Effector memory CD8-positive, alpha-beta T cell (primary cell): ENCODE measurements around the gene COL9A2.
A peak's percentile ranks its signal among the peaks of the same experiment; 100 is the strongest.
"Not testable (repeated sequence)": the region's sequence is repeated elsewhere in the genome, so short reads cannot be mapped to it uniquely, and the experiment has no call there.

ENCODE experiments used
- ATAC-seq: fragments of 150-1000 bp; cut with Tn5 transposase; replicated peaks from 2 replicates; pipeline ENCODE4 v1.10.0; 2021; ENCODE audit warnings: mild to moderate bottlenecking, moderate library complexity
- DNase-seq, 3 experiments: peaks; one replicate each; pipeline ENCODE4 v3.0.0; 2021
- H3K27ac Mint-ChIP-seq, 2 donors: one replicate each; pipeline ENCODE4 v1.8.0; 2022; ENCODE audit warnings: mild to moderate bottlenecking in 2 of 2, mixed read lengths in 2 of 2, moderate library complexity in 2 of 2
- H3K27me3 Mint-ChIP-seq, 2 donors: one replicate each; pipeline ENCODE4 v1.8.0; 2022; ENCODE audit warnings: mixed read lengths in 2 of 2
- H3K36me3 Mint-ChIP-seq: one replicate; pipeline ENCODE4 v1.8.0; 2022; ENCODE audit warnings: mild to moderate bottlenecking, moderate library complexity, mixed read lengths; ENCODE audit not compliant: insufficient read depth
- H3K4me1 Mint-ChIP-seq, 2 donors: one replicate each; pipeline ENCODE4 v1.8.0; 2022; ENCODE audit warnings: low read depth in 2 of 2, mixed read lengths in 2 of 2
- H3K4me3 Mint-ChIP-seq, 2 donors: one replicate each; pipeline ENCODE4 v1.8.0; 2022; ENCODE audit warnings: mild to moderate bottlenecking in 2 of 2, mixed read lengths in 2 of 2, moderate library complexity in 2 of 2
- H3K9me3 Mint-ChIP-seq, 2 donors: one replicate each; pipeline ENCODE4 v1.8.0; 2022; ENCODE audit warnings: mixed read lengths in 2 of 2
- total RNA-seq, 9 experiments: gene quantifications; one replicate each; lab custom pipeline; 2026; lab: John Stamatoyannopoulos, UW

Gene COL9A2
- total RNA-seq: 1.2 to 9.5 (median 2.6) reads per million in 9 experiments

DNA sequence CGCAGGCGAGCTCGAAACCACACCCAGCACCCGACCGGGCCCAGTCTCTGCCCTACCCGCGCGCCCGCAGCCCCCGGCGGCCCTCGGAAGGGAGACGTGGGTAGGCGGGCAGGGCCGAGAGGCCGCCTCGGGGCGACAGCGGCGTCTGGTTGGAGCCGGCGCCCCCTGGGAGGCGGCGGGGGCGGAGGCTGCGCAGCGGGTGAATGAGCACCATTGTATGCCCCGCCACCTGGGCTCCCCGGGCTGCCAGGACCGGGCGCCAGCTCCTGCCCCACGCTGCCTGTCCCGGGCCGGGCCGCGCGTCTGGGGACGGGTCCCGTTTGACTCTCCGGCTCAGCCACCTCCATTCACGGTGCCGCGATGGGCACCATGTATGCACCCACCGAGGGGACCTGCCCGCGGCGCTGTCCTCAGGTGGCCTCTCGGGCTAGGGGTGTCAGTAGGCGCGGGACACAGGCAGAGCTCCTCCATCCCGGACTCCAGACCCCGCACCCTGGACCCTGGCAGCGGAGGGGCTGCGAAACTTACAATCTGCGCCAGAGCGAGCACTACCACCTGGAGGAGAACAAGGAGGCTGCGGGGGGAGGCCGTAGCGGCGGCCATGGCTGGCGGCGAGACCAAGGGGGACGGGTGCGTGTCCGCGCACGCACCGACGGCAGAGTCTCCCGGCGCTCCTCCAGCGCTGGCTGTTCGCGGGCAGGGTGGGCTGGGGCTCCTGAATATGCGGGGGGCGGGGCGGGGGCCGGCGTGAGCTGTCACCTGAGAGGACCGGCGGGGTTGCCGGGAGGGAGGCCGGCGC is at the start of gene COL9A2:
Gene COL9A2 (minus strand): TSS at position 692 of the 799 bp plus-strand sequence. CDS start 89 bp downstream, at position 603.
- peak; percentile 48 to 61 (median 59) for DNase-seq
- Mint-ChIP-seq H3K9me3 (no peaks in the 10 kb centered on the region), H3K4me1 (peaks cover 18 to 24% of the 10 kb centered on the region in 2 donors)

GRCh38 chr1:40363721-40364120 is 46.6 kb upstream of the COL9A2 start:
- Mint-ChIP-seq H3K27me3 (peaks cover 0 to 18% of the 10 kb centered on the region in 2 donors), H3K4me1 (no peaks in the 10 kb centered on the region), H3K27ac (no peak overlapping the region), H3K36me3 (no peaks in the 10 kb centered on the region), H3K4me3 (no peak overlapping the region), H3K9me3 (no peaks in the 10 kb centered on the region)
- no peak for DNase-seq
- ATAC-seq: peak; percentile 69

More for the DNA sequence above, at the start of gene COL9A2:
- Mint-ChIP-seq H3K27me3 (peaks cover 14 to 25% of the 10 kb centered on the region in 2 donors), H3K36me3 (peaks cover 3% of the 10 kb centered on the region), H3K4me3 (peak within 1 kb of the TSS; percentile 93 to 94), H3K27ac (peak within 1 kb of the TSS; percentile 72 to 83)
- ATAC-seq: peak; percentile 71

DNA sequence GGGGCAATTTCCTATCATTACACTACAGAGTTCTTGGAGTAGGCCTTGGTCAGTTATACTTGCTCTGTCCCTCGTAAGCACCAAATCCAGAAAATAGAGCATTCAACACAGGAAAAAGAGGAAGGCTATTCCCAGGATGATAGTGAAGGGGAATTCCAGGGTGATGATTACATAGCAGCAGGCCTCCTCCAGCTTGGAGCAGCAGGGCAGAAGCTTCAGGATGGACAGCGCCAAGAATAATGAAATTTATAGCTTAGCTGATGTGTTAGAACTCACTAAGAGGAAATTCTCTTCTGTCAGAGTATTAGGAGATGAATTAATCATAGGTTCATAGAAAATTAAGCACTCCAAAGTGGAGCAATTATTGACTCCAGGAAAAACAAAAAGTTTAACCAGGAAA is 45.6 kb upstream of the COL9A2 start:
- Mint-ChIP-seq H3K27ac (no peak overlapping the region), H3K4me3 (no peak overlapping the region), H3K4me1 (no peaks in the 10 kb centered on the region), H3K36me3 (no peaks in the 10 kb centered on the region), H3K27me3 (peaks cover 0 to 18% of the 10 kb centered on the region in 2 donors), H3K9me3 (no peaks in the 10 kb centered on the region)
- ATAC-seq (no peak), DNase-seq (no peak)

DNA sequence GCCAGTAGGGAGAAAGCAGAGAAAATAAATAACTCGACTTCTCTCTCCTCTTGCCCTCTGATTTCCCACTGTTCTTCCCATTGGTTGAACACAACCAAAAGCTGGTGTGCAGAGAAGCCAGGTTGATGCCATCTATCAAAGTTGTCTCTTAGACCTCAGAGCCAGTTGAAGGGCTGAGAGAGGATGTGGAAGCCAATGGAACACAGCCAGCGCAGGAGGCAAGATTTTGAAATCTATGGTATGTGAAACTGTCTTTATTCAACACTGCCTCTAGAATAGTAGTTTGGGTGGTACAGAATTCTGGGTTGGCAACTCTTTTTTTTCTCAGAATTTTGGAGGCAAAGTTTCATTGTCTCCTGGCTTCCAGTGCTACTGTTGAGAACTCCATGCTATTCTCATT is 45.1 kb upstream of the COL9A2 start:
- Mint-ChIP-seq H3K4me1 (no peaks in the 10 kb centered on the region), H3K27ac (no peak overlapping the region), H3K27me3 (peaks cover 0 to 18% of the 10 kb centered on the region in 2 donors), H3K36me3 (no peaks in the 10 kb centered on the region), H3K4me3 (no peak overlapping the region), H3K9me3 (no peaks in the 10 kb centered on the region)
- DNase-seq (no peak), ATAC-seq (no peak)

DNA sequence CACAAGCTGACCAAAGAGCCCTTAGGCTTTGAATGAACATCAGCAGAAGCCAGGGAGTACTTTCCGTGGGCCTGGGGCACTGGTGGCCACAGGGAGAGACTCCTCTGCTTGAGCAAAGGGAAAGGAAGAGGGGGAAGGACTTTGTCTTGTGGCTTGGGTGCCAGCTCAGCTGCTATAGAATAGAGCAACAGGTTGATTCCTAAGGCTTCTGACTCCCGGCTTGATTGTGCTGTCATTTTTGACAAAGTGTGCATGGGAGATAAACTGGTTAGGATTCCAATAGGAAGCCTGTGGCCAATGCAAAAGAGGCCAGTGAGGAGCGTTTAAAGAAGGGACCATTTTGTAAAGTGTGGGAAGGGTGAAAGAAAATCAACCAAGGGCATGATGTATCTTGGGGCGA is 44.6 kb upstream of the COL9A2 start:
- no peak overlapping the region for H3K27ac Mint-ChIP-seq
- DNase-seq (no peak), ATAC-seq (no peak)
- H3K27me3 Mint-ChIP-seq: peaks cover 0 to 18% of the 10 kb centered on the region in 2 donors
- no peaks in the 10 kb centered on the region for H3K36me3 Mint-ChIP-seq
- no peaks in the 10 kb centered on the region for H3K9me3 Mint-ChIP-seq
- no peak overlapping the region for H3K4me3 Mint-ChIP-seq
- H3K4me1 Mint-ChIP-seq: no peaks in the 10 kb centered on the region

- H3K27ac Mint-ChIP-seq: no peak overlapping the region
- ATAC-seq (no peak), DNase-seq (no peak)
- no peaks in the 10 kb centered on the region for H3K9me3 Mint-ChIP-seq
- no peak overlapping the region for H3K4me3 Mint-ChIP-seq
- H3K27me3 Mint-ChIP-seq: peaks cover 0 to 18% of the 10 kb centered on the region in 2 donors
- no peaks in the 10 kb centered on the region for H3K4me1 Mint-ChIP-seq
- H3K36me3 Mint-ChIP-seq: no peaks in the 10 kb centered on the region
Observed at GRCh38 chr1:40361201-40361600, 44.1 kb upstream of the COL9A2 start.

DNA sequence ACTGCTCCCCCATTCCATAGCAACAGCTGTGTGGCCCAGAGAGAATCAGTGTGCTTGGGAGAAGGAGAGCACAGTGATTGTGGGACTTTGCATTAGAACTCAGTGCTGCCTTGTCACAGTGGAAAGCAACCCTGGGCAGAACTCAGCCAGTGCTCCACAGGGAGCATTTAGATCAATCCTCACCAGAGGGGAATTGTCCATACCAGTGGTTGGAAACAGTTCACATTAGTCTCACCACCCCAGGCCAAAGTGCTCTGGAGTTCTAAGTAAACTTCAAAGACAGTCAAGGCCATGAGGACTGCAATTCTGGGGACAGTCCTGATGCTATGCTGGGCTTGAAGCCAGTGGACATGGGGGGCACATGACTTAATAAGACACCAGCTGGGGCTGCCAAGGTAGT is 43.5 kb upstream of the COL9A2 start:
- DNase-seq (no peak), ATAC-seq (no peak)
- Mint-ChIP-seq H3K4me3 (no peak overlapping the region), H3K4me1 (no peaks in the 10 kb centered on the region), H3K27ac (no peak overlapping the region), H3K36me3 (no peaks in the 10 kb centered on the region), H3K9me3 (no peaks in the 10 kb centered on the region), H3K27me3 (peaks cover 0 to 18% of the 10 kb centered on the region in 2 donors)

- Mint-ChIP-seq H3K4me1 (no peaks in the 10 kb centered on the region), H3K27me3 (peaks cover 0 to 9% of the 10 kb centered on the region in 2 donors), H3K27ac (no peak overlapping the region), H3K36me3 (no peaks in the 10 kb centered on the region), H3K4me3 (no peak overlapping the region), H3K9me3 (no peaks in the 10 kb centered on the region)
- DNase-seq (no peak), ATAC-seq (no peak)
Observed at GRCh38 chr1:40357625-40358024, 40.5 kb upstream of the COL9A2 start.

- Mint-ChIP-seq H3K4me3 (no peak overlapping the region), H3K36me3 (no peaks in the 10 kb centered on the region), H3K4me1 (peaks cover 0 to 3% of the 10 kb centered on the region in 2 donors), H3K27me3 (no peaks in the 10 kb centered on the region), H3K27ac (no peak overlapping the region), H3K9me3 (no peaks in the 10 kb centered on the region)
- ATAC-seq (no peak), DNase-seq (no peak)
Observed at GRCh38 chr1:40353082-40353481, 36.0 kb upstream of the COL9A2 start.

GRCh38 chr1:40352126-40352525 is 35.0 kb upstream of the COL9A2 start:
- H3K27ac Mint-ChIP-seq: no peak overlapping the region
- ATAC-seq: no peak

GRCh38 chr1:40351124-40351523 is 34.0 kb upstream of the COL9A2 start:
- ATAC-seq: no peak
- Mint-ChIP-seq H3K4me3 (no peak overlapping the region), H3K27me3 (no peaks in the 10 kb centered on the region), H3K36me3 (no peaks in the 10 kb centered on the region), H3K9me3 (no peaks in the 10 kb centered on the region), H3K4me1 (peaks cover 0 to 3% of the 10 kb centered on the region in 2 donors), H3K27ac (no peak overlapping the region)
- no peak for DNase-seq

More at GRCh38 chr1:40352126-40352525, 35.0 kb upstream of the COL9A2 start:
- Mint-ChIP-seq H3K4me3 (no peak overlapping the region), H3K9me3 (no peaks in the 10 kb centered on the region), H3K36me3 (no peaks in the 10 kb centered on the region), H3K27me3 (no peaks in the 10 kb centered on the region), H3K4me1 (peaks cover 0 to 3% of the 10 kb centered on the region in 2 donors)
- DNase-seq: no peak

DNA sequence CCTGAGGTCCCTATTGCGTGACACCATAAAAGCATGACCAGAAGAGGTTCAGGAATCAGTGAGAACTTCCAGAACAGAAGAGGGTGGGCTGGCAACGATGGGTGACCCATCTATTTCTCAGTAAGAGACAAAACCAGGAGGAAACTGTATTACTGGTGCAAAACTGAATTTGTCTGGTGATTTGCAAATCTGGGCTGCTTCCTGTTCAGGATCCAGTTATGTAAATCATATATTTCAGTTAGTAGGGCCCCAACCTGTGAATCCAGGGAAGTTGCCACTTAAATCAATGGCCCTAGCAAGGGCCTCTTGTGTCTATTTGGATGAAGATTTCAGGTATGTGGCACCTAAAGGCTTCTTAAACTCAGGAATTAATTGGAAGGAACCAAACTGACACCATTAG is 33.3 kb upstream of the COL9A2 start:
- no peak for ATAC-seq

DNA sequence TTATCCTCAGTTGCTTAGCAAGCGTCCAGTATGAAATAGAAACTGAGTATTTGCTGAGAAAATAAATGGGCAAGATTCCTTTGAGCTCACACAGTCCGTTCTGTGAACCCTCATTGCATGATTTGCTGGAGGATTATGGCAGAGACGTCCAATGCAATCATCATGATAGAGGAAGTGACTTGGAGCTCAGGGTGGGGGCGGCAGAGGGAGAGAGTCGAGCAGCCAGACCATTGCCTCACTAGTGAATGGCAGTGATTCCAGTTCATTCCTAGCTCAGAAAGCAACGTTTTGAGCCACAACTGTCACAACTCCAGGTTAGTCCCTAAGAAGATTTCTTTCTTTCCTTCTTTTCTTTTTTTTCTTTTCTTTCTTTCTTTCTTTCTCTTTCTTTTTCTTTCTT is 27.5 kb upstream of the COL9A2 start:
- ATAC-seq (peak; percentile 35), DNase-seq (no peak)
- Mint-ChIP-seq H3K27ac (peak overlapping the region in 1 of 2 donors; percentile 56), H3K27me3 (no peaks in the 10 kb centered on the region), H3K4me3 (no peak overlapping the region), H3K4me1 (peaks cover 8 to 15% of the 10 kb centered on the region in 2 donors), H3K36me3 (no peaks in the 10 kb centered on the region), H3K9me3 (no peaks in the 10 kb centered on the region)

More for the DNA sequence above, 33.3 kb upstream of the COL9A2 start:
- Mint-ChIP-seq H3K9me3 (no peaks in the 10 kb centered on the region), H3K27me3 (no peaks in the 10 kb centered on the region), H3K36me3 (no peaks in the 10 kb centered on the region), H3K27ac (no peak overlapping the region), H3K4me1 (peaks cover 0 to 3% of the 10 kb centered on the region in 2 donors), H3K4me3 (no peak overlapping the region)
- DNase-seq: no peak

- not testable (repeated sequence) for H3K9me3 Mint-ChIP-seq, H3K27me3 Mint-ChIP-seq, H3K36me3 Mint-ChIP-seq, DNase-seq, ATAC-seq
- peak overlapping the region in 1 of 2 donors; percentile 6 for H3K27ac Mint-ChIP-seq
- peak overlapping the region; percentile 7 to 38 for H3K4me3 Mint-ChIP-seq
- H3K4me1 Mint-ChIP-seq: peaks cover 11 to 21% of the 10 kb centered on the region in 2 donors
Observed at GRCh38 chr1:40342381-40342717, 25.3 kb upstream of the COL9A2 start.
